Chondrocyte (in vitro differentiated cells): ENCODE data around the gene HCRT. TPM values are rescaled to one million over a fixed set of nuclear protein-coding genes. Genes with fewer than 3 reads are reported as not detected.
"Not testable (repeated sequence)": the region's sequence is repeated elsewhere in the genome, so short reads cannot be mapped to it uniquely, and the experiment has no call there.

ENCODE experiments used
- DNase-seq: peaks from one replicate; pipeline ENCODE4 v3.0.0; 2021; ENCODE audit warnings: mixed read lengths, low spot score
- H3K27ac Mint-ChIP-seq: one replicate; pipeline ENCODE4 v1.8.0; 2021; ENCODE audit warnings: mild to moderate bottlenecking, moderate library complexity, mixed read lengths; ENCODE audit not compliant: unreplicated experiment
- H3K27me3 Mint-ChIP-seq: 2 replicates; pipeline ENCODE4 v1.8.0; 2021; ENCODE audit warnings: low read depth, mixed read lengths
- H3K36me3 Mint-ChIP-seq: 2 replicates; pipeline ENCODE4 v1.8.0; 2021; ENCODE audit warnings: low read depth, mixed read lengths
- H3K4me1 Mint-ChIP-seq: 2 replicates; pipeline ENCODE4 v1.8.0; 2021; ENCODE audit warnings: low read depth, mild to moderate bottlenecking, mixed read lengths
- H3K4me3 Mint-ChIP-seq: one replicate; pipeline ENCODE4 v1.8.0; 2021; ENCODE audit warnings: mild to moderate bottlenecking, moderate library complexity, mixed read lengths; ENCODE audit not compliant: unreplicated experiment
- H3K9me3 Mint-ChIP-seq: 2 replicates; pipeline ENCODE4 v1.8.0; 2021; ENCODE audit warnings: low read depth, mixed read lengths
- CTCF ChIP-seq: fragments of 200-600 bp; sonication (generic); IDR thresholded peaks from 2 replicates; pipeline ENCODE4 v1.5.0; 2021; ENCODE audit warnings: antibody characterized with exemption, mild to moderate bottlenecking, moderate library complexity
- total RNA-seq: library from RNA; stranded (reverse); gene quantifications from 3 replicates; pipeline ENCODE4 v1.2.1, GENCODE V29; 2021

Gene HCRT
- total RNA-seq, 1 donor from 2014 or later = not detected

GRCh38 chr17:42160531-42160910 lies 24.7 kb downstream of the HCRT start:
- DNase-seq = no peak
- H3K4me1 Mint-ChIP-seq = peaks cover 8% of the 10 kb centered on the region
- H3K27ac Mint-ChIP-seq = no peak overlapping the region
- no peaks in the 10 kb centered on the region for H3K36me3 Mint-ChIP-seq
- no peaks in the 10 kb centered on the region for H3K9me3 Mint-ChIP-seq
- no peak overlapping the region for H3K4me3 Mint-ChIP-seq
- TF ChIP-seq CTCF = no peak
- no peaks in the 10 kb centered on the region for H3K27me3 Mint-ChIP-seq

- Mint-ChIP-seq H3K27me3 (no peaks in the 10 kb centered on the region), H3K27ac (no peak overlapping the region), H3K36me3 (no peaks in the 10 kb centered on the region), H3K4me3 (no peak overlapping the region), H3K9me3 (no peaks in the 10 kb centered on the region), H3K4me1 (peaks cover 13% of the 10 kb centered on the region)
- TF ChIP-seq CTCF = no peak
- no peak for DNase-seq
Measured at GRCh38 chr17:42159796-42160530, 25.3 kb downstream of the HCRT start.

GRCh38 chr17:42155614-42156045 lies 29.6 kb downstream of the HCRT start:
- DNase-seq = no peak
- H3K4me3 Mint-ChIP-seq = peak overlapping the region; percentile 80
- no peak for TF ChIP-seq CTCF
- H3K4me1 Mint-ChIP-seq = peaks cover 42% of the 10 kb centered on the region
- H3K27ac Mint-ChIP-seq = peak overlapping the region; percentile 89
- no peaks in the 10 kb centered on the region for H3K36me3 Mint-ChIP-seq
- H3K9me3 Mint-ChIP-seq = no peaks in the 10 kb centered on the region
- H3K27me3 Mint-ChIP-seq = no peaks in the 10 kb centered on the region

- H3K36me3 Mint-ChIP-seq = no peaks in the 10 kb centered on the region
- no peak for TF ChIP-seq CTCF
- peak overlapping the region; percentile 80 for H3K4me3 Mint-ChIP-seq
- H3K27me3 Mint-ChIP-seq = no peaks in the 10 kb centered on the region
- no peaks in the 10 kb centered on the region for H3K9me3 Mint-ChIP-seq
- peaks cover 42% of the 10 kb centered on the region for H3K4me1 Mint-ChIP-seq
- no peak for DNase-seq
- H3K27ac Mint-ChIP-seq = peak overlapping the region; percentile 89
Measured at GRCh38 chr17:42153919-42154742, 31.1 kb downstream of the HCRT start.

- no peak for DNase-seq
- Mint-ChIP-seq H3K4me1 (peaks cover 22% of the 10 kb centered on the region), H3K9me3 (no peaks in the 10 kb centered on the region), H3K4me3 (no peak overlapping the region), H3K36me3 (peaks cover 1% of the 10 kb centered on the region), H3K27me3 (no peaks in the 10 kb centered on the region), H3K27ac (peak overlapping the region; percentile 39)
- no peak for TF ChIP-seq CTCF
Measured at GRCh38 chr17:42146911-42147607, 38.2 kb downstream of the HCRT start.

- peaks cover 35% of the 10 kb centered on the region for H3K4me1 Mint-ChIP-seq
- H3K27me3 Mint-ChIP-seq, H3K36me3 Mint-ChIP-seq, DNase-seq, H3K4me3 Mint-ChIP-seq, H3K9me3 Mint-ChIP-seq: not testable (repeated sequence)
- peak overlapping the region; percentile 97 for H3K27ac Mint-ChIP-seq
Measured at GRCh38 chr17:42143138-42143537, 42.1 kb downstream of the HCRT start.
